Loucy (cell line): ENCODE data around the gene DMC1.

Experiments
- CTCF ChIP-seq: fragments of 200-600 bp; sonication (generic); conservative IDR thresholded peaks from 2 replicates; pipeline ENCODE4 v1.5.1; 2014; ENCODE audit warnings: mild to moderate bottlenecking, antibody characterized with exemption, low read length
- EZH2phosphoT487 ChIP-seq: fragments of 200-600 bp; IDR thresholded peaks from 2 replicates; pipeline ENCODE4 v1.6.1; 2018; ENCODE audit warnings: antibody characterized with exemption, mild to moderate bottlenecking, moderate library complexity, borderline replicate concordance

GRCh38 chr22:38484244-38484643, 85.7 kb downstream of the DMC1 start:
- TF ChIP-seq CTCF, result no peak
- no peak for TF ChIP-seq EZH2phosphoT487
